SK-N-SH treated with all-trans-retinoic acid at 6 μM for 48 hours (cell line): ENCODE results near the gene SEC16A.

Experiments
- ATAC-seq: fragments of 200-7000 bp; cut with Tn5 transposase; 3 replicates; pipeline ENCODE4 v1.9.1; 2020; ENCODE audit warnings: mild to moderate bottlenecking, moderate library complexity
- ARNTL ChIP-seq: fragments of 450-650 bp; formaldehyde crosslinking; IDR thresholded peaks from 2 replicates; pipeline ENCODE4 v1.5.0; 2020; ENCODE audit warnings: low read depth, mild to moderate bottlenecking, moderate library complexity, borderline replicate concordance
- BACH2 ChIP-seq: fragments of 250-450 bp; sonication (Bioruptor Pico); IDR thresholded peaks from 2 replicates; pipeline ENCODE4 v1.9.0; 2021; ENCODE audit warnings: mild to moderate bottlenecking, borderline replicate concordance
- CSDC2 ChIP-seq: fragments of 250-450 bp; sonication (Bioruptor Pico); IDR thresholded peaks from 2 replicates; pipeline ENCODE4 v1.5.0; 2020; ENCODE audit warnings: mild to moderate bottlenecking, moderate library complexity
- ESRRG ChIP-seq: fragments of 250-450 bp; sonication (Bioruptor Pico); IDR thresholded peaks from 2 replicates; pipeline ENCODE4 v1.6.1; 2021; ENCODE audit warnings: mild to moderate bottlenecking
- GLIS3 ChIP-seq: fragments of 250-450 bp; sonication (Bioruptor Pico); IDR thresholded peaks from 2 replicates; pipeline ENCODE4 v1.5.0; 2020; ENCODE audit warnings: mild to moderate bottlenecking, moderate library complexity
- ISL1 ChIP-seq: fragments of 250-450 bp; sonication (Bioruptor Pico); IDR thresholded peaks from 2 replicates; pipeline ENCODE4 v2.1.2; 2022; ENCODE audit warnings: mild to moderate bottlenecking, moderate library complexity
- OSR1 ChIP-seq: fragments of 250-450 bp; sonication (Bioruptor Pico); IDR thresholded peaks from 2 replicates; pipeline ENCODE4 v1.8.0; 2022; ENCODE audit warnings: moderate library complexity, mild to moderate bottlenecking, inconsistent platforms
- PPARA ChIP-seq: fragments of 250-450 bp; sonication (Bioruptor Pico); IDR thresholded peaks from 2 replicates; pipeline ENCODE4 v1.5.0; 2020; ENCODE audit warnings: mild to moderate bottlenecking, borderline replicate concordance
- SNAI2 ChIP-seq: fragments of 250-450 bp; sonication (Bioruptor Pico); IDR thresholded peaks from 2 replicates; pipeline ENCODE4 v1.5.0; 2020; ENCODE audit warnings: mild to moderate bottlenecking, moderate library complexity
- TCF4 ChIP-seq: fragments of 250-450 bp; sonication (Bioruptor Pico); IDR thresholded peaks from 2 replicates; pipeline ENCODE4 v1.8.0; 2021; ENCODE audit warnings: mild to moderate bottlenecking, moderate library complexity, borderline replicate concordance
- TOX ChIP-seq: fragments of 250-450 bp; sonication (Bioruptor Pico); IDR thresholded peaks from 2 replicates; pipeline ENCODE4 v1.8.0; 2021; ENCODE audit warnings: mild to moderate bottlenecking, moderate library complexity, borderline replicate concordance
- ZC3H10 ChIP-seq: fragments of 250-450 bp; sonication (Bioruptor Pico); IDR thresholded peaks from 2 replicates; pipeline ENCODE4 v1.5.1; 2021; ENCODE audit warnings: mild to moderate bottlenecking, moderate library complexity
- ZFP3 ChIP-seq: fragments of 250-450 bp; sonication (Bioruptor Pico); IDR thresholded peaks from 2 replicates; pipeline ENCODE4 v1.5.0; 2020; ENCODE audit warnings: mild to moderate bottlenecking, moderate library complexity
- ZFP30 ChIP-seq: fragments of 450-650 bp; formaldehyde crosslinking; IDR thresholded peaks from 2 replicates; pipeline ENCODE4 v1.5.0; 2022; ENCODE audit warnings: mild to moderate bottlenecking, moderate library complexity
- ZNF565 ChIP-seq: fragments of 450-650 bp; formaldehyde crosslinking; conservative IDR thresholded peaks from 2 replicates; pipeline ENCODE4 v1.5.0; 2020; ENCODE audit warnings: low read depth, mild to moderate bottlenecking, moderate library complexity
- ZNF70 ChIP-seq: fragments of 450-650 bp; formaldehyde crosslinking; IDR thresholded peaks from 2 replicates; pipeline ENCODE4 v1.5.0; 2020; ENCODE audit warnings: mild to moderate bottlenecking, moderate library complexity
- ZNF8 ChIP-seq: fragments of 450-650 bp; formaldehyde crosslinking; IDR thresholded peaks from 2 replicates; pipeline ENCODE4 v1.5.0; 2020; ENCODE audit warnings: mild to moderate bottlenecking, moderate library complexity
- TF ChIP-seq, protein P1 (sequence below): fragments of 250-450 bp; sonication (Bioruptor Pico); IDR thresholded peaks from 2 replicates; pipeline ENCODE4 v1.8.0; 2021; ENCODE audit warnings: low read depth, mild to moderate bottlenecking, moderate library complexity, borderline replicate concordance
- TF ChIP-seq, protein P2 (sequence below): fragments of 250-450 bp; sonication (Bioruptor Pico); IDR thresholded peaks from 2 replicates; pipeline ENCODE4 v1.5.0; 2020; ENCODE audit warnings: mild to moderate bottlenecking, moderate library complexity
- TF ChIP-seq, protein P3 (sequence below): fragments of 250-450 bp; sonication (Bioruptor Pico); IDR thresholded peaks from 2 replicates; pipeline ENCODE4 v1.5.1; 2020; ENCODE audit warnings: low read depth, mild to moderate bottlenecking, moderate library complexity
- TF ChIP-seq, protein P4 (sequence below): fragments of 250-450 bp; sonication (Bioruptor Pico); IDR thresholded peaks from 2 replicates; pipeline ENCODE4 v1.8.0; 2020; ENCODE audit warnings: mild to moderate bottlenecking, moderate library complexity, borderline replicate concordance
- TF ChIP-seq, protein P5 (sequence below): fragments of 250-450 bp; sonication (Bioruptor Pico); IDR thresholded peaks from 2 replicates; pipeline ENCODE4 v1.5.1; 2021; ENCODE audit warnings: mild to moderate bottlenecking, moderate library complexity

The SEC16A gene

DNA sequence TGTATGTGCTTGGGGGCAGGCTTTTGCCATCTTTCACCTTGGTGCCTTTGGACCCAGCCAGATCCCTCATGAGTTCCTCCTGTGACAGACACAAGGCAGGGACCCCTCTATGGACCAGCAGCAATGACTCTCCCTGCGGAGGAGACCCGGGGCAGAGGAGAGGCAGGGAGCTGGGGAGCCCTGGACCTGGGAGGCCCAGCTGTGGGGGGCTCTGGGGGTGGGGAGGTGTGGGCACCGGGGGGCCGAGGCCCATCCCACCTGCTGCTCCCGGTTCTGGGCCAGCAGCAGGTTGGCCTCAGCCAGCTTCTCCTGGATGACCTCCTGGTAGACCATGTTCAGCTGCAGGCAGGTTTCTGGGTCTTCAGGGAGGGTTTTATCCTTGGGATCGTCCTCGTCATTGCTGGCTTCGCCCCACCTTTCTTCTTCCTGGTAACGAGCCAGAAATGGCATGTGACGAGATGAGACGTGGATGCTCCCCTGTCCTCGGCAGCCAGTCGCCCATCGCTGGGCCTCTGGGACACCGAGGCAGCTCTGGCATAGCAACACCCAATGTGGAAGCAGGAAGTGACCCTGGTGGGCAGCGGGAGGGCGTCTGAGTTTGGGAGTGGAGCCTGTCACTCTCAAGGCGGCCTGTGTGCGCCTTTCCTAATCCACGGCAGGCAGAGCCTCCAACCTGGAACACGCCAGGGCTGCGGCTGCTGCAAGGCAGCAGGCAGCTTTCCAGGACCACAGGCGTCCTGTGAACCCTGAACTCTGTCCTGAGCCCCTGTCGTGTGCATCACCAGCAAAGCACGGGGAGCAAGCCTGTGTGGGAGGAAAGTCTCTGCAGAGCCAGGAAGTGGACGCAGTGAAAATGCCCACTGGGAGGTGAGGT lies 87.3 kb downstream of the SEC16A start:
- TF ChIP-seq ISL1 (CRISPR knock-in tag) (no peak), ARNTL (no peak), GLIS3 (no peak), SNAI2 (CRISPR knock-in tag) (no peak), CSDC2 (no peak), ZNF70 (CRISPR knock-in tag) (no peak)
- no peak for ATAC-seq

DNA sequence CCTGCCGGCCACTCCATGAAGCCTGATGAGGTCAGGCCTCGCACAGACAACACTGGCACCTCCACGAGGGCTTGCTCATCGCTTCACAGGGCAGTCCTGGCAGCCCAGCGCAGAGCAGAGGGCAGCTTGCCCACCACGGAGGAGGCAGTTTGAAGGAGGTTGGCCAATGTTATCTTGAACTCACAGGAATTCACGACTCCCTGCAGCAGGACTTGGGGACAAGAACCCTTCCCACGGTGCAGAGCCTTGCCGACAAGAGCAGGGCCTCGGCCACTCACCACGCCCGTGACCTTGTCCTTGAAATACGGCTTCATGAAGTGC lies 87.9 kb downstream of the SEC16A start:
- TF ChIP-seq, protein P1, sequence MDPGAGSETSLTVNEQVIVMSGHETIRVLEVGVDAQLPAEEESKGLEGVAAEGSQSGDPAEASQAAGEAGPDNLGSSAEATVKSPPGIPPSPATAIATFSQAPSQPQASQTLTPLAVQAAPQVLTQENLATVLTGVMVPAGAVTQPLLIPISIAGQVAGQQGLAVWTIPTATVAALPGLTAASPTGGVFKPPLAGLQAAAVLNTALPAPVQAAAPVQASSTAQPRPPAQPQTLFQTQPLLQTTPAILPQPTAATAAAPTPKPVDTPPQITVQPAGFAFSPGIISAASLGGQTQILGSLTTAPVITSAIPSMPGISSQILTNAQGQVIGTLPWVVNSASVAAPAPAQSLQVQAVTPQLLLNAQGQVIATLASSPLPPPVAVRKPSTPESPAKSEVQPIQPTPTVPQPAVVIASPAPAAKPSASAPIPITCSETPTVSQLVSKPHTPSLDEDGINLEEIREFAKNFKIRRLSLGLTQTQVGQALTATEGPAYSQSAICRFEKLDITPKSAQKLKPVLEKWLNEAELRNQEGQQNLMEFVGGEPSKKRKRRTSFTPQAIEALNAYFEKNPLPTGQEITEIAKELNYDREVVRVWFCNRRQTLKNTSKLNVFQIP (CRISPR knock-in tag): no peak
- TF ChIP-seq, protein P2, sequence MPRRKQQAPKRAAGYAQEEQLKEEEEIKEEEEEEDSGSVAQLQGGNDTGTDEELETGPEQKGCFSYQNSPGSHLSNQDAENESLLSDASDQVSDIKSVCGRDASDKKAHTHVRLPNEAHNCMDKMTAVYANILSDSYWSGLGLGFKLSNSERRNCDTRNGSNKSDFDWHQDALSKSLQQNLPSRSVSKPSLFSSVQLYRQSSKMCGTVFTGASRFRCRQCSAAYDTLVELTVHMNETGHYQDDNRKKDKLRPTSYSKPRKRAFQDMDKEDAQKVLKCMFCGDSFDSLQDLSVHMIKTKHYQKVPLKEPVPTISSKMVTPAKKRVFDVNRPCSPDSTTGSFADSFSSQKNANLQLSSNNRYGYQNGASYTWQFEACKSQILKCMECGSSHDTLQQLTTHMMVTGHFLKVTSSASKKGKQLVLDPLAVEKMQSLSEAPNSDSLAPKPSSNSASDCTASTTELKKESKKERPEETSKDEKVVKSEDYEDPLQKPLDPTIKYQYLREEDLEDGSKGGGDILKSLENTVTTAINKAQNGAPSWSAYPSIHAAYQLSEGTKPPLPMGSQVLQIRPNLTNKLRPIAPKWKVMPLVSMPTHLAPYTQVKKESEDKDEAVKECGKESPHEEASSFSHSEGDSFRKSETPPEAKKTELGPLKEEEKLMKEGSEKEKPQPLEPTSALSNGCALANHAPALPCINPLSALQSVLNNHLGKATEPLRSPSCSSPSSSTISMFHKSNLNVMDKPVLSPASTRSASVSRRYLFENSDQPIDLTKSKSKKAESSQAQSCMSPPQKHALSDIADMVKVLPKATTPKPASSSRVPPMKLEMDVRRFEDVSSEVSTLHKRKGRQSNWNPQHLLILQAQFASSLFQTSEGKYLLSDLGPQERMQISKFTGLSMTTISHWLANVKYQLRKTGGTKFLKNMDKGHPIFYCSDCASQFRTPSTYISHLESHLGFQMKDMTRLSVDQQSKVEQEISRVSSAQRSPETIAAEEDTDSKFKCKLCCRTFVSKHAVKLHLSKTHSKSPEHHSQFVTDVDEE: no peak
- TF ChIP-seq, protein P3, sequence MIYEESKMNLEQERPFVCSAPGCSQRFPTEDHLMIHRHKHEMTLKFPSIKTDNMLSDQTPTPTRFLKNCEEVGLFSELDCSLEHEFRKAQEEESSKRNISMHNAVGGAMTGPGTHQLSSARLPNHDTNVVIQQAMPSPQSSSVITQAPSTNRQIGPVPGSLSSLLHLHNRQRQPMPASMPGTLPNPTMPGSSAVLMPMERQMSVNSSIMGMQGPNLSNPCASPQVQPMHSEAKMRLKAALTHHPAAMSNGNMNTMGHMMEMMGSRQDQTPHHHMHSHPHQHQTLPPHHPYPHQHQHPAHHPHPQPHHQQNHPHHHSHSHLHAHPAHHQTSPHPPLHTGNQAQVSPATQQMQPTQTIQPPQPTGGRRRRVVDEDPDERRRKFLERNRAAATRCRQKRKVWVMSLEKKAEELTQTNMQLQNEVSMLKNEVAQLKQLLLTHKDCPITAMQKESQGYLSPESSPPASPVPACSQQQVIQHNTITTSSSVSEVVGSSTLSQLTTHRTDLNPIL (CRISPR knock-in tag): no peak
- no peak for TF ChIP-seq ZC3H10
- TF ChIP-seq ZNF565: no peak
- no peak for TF ChIP-seq PPARA (CRISPR knock-in tag)
- no peak for TF ChIP-seq ARNTL
- TF ChIP-seq ZFP30: no peak
- no peak for TF ChIP-seq ZNF8 (CRISPR knock-in tag)
- no peak for TF ChIP-seq GLIS3
- TF ChIP-seq ESRRG (CRISPR knock-in tag): no peak
- TF ChIP-seq OSR1 (CRISPR knock-in tag): no peak
- TF ChIP-seq SNAI2 (CRISPR knock-in tag): no peak
- TF ChIP-seq, protein P4, sequence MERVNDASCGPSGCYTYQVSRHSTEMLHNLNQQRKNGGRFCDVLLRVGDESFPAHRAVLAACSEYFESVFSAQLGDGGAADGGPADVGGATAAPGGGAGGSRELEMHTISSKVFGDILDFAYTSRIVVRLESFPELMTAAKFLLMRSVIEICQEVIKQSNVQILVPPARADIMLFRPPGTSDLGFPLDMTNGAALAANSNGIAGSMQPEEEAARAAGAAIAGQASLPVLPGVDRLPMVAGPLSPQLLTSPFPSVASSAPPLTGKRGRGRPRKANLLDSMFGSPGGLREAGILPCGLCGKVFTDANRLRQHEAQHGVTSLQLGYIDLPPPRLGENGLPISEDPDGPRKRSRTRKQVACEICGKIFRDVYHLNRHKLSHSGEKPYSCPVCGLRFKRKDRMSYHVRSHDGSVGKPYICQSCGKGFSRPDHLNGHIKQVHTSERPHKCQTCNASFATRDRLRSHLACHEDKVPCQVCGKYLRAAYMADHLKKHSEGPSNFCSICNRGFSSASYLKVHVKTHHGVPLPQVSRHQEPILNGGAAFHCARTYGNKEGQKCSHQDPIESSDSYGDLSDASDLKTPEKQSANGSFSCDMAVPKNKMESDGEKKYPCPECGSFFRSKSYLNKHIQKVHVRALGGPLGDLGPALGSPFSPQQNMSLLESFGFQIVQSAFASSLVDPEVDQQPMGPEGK (CRISPR knock-in tag): no peak
- TF ChIP-seq TCF4 (CRISPR knock-in tag): no peak
- TF ChIP-seq, protein P5, sequence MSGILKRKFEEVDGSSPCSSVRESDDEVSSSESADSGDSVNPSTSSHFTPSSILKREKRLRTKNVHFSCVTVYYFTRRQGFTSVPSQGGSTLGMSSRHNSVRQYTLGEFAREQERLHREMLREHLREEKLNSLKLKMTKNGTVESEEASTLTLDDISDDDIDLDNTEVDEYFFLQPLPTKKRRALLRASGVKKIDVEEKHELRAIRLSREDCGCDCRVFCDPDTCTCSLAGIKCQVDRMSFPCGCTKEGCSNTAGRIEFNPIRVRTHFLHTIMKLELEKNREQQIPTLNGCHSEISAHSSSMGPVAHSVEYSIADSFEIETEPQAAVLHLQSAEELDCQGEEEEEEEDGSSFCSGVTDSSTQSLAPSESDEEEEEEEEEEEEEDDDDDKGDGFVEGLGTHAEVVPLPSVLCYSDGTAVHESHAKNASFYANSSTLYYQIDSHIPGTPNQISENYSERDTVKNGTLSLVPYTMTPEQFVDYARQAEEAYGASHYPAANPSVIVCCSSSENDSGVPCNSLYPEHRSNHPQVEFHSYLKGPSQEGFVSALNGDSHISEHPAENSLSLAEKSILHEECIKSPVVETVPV (CRISPR knock-in tag): no peak
- TF ChIP-seq ZFP3: no peak
- no peak for TF ChIP-seq BACH2 (CRISPR knock-in tag)
- no peak for TF ChIP-seq TOX (CRISPR knock-in tag)
- no peak for TF ChIP-seq ISL1 (CRISPR knock-in tag)
- TF ChIP-seq, all 23 proteins: peak for 0
- ATAC-seq: no peak
